Activated CD4-positive, CD25-positive, alpha-beta regulatory T cell treated with anti-CD3 and anti-CD28 coated beads, Interleukin-2, amount 50 U/mL, for 24 hours (primary cell): ENCODE results near the gene ZNG1C.
"Not testable (repeated sequence)": the region's sequence is repeated elsewhere in the genome, so short reads cannot be mapped to it uniquely, and the experiment has no call there.

ENCODE experiments used
- ATAC-seq, 2 donors: fragments of 150-1000 bp; cut with Tn5 transposase; one replicate each; pipeline ENCODE4 v1.10.0; 2021; ENCODE audit warnings: mild to moderate bottlenecking in 1 of 2, moderate library complexity in 1 of 2

The ZNG1C gene

DNA sequence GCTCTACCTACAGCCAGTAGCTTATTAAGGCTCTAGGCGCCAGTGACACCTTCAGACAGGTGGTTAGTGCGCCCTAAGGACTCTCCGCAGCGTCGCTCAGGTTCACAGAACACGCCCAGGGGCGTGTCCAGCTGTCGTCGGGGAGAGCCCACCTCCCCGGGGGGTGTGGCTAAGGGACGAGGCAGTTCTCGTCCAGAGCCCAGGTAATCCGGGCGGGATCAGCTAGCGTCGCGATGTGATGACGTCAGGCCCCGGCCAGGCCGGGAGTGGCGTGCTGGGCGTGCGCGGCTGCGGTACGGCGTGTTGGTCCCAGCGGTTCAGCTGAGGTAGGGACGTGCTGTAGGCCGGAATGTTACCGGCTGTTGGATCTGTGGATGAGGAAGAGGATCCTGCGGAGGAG lies at the start of gene ZNG1C:
Gene ZNG1C (plus strand): TSS at position 301 of the 400 bp plus-strand sequence. CDS start 49 bp downstream, at position 350.
- not testable (repeated sequence) for ATAC-seq

DNA sequence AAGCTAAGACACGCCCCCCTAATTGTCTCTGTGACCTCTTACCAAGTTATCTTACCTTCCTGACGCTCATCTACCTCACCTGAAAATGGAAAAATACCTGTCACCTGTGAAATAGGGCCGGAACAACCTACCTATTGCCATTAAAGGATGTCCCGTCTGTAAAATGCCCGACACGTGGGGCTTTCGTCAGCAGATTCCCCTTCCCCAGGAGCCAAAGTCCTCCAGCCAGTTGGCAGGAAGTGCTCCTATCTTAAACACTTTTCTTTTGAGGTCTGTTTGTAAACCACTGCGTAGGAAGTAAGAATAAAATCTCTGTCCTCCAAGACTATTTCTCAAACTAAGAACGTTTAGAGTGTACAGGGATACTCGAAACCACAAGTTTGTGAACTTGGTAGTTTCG lies 654 bp downstream of the ZNG1C start:
- ATAC-seq, result not testable (repeated sequence)

DNA sequence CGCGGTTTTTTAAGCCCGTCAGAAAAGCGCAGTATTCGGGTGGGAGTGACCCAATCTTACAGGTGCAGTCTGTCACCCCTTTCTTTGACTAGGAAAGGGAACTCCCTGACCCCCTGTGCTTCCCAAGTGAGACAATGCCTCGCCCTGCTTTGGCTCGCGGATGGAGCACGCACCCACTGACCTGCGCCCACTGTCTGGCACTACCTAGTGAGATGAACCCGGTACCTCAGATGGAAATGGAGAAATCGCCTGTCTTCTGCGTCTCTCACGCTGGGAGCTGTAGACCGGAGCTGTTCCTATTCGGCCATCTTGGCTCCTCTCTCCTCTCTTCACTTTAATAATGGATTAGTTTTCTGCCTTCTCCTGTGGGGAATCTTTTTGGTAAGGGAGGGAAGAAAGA lies 39.3 kb downstream of the ZNG1C start:
- not testable (repeated sequence) for ATAC-seq

DNA sequence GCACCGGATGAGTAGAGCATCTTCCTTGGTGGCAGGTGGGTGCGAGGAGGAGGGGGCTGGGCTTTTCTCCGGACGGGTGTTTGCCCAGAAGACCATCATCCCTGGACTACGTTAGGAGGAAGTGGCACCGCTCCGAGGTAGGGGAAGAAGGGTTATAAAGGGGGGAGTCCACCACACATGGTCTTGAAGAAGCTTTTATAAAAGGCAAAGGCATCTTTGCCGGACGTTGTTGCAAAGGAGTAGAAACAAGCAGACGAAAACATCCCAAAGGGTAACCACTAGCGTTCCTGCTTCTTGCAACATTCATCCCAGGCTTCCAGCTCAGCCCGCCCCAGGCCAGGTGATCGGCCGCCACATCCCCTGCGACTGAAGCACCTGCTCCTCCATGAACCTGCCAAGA lies 60.8 kb downstream of the ZNG1C start, which contains the start of gene FOXD4L3:
Gene FOXD4L3 (plus strand): TSS at position 301 of the 400 bp plus-strand sequence. CDS start 85 bp downstream, at position 386.
- ATAC-seq, result not testable (repeated sequence)

DNA sequence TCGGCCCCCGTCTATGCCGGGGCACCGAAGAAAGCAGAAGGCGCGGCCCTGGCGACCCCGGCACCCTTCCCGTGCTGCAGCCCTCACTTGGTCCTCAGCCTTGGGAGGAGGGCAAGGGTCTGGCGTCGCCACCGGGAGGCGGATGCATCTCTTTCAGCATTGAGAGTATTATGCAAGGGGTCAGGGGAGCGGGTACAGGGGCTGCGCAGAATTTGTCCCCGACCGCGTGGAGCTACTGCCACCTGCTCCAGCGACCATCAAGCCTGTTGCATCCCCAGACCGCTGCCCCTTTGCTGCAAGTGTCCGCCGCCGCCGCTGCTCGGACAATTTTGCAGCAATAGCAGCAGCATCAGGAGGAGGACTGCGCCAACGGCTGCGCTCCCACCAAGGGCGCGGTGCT lies 62.0 kb downstream of the ZNG1C start:
- not testable (repeated sequence) for ATAC-seq

DNA sequence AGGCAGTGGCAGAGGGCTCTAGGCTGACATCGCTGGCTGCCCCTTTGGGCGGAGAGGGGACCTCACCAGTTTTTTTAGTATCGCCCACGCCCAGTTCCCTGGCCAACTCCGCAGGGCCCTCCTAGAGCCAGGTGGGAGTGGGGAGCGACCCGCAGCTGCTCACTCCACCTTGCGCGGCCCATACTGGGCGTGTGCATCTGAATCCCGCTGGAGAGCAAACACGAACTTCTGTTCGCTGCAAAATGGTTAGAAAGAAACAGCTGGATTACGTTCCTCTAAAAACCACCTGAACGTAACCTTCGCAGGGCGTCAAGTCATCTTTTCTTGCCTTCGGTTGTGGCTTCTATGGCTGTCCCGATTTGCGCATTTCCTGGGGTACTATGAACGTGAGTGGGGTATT lies 62.4 kb downstream of the ZNG1C start:
- ATAC-seq, result not testable (repeated sequence)

DNA sequence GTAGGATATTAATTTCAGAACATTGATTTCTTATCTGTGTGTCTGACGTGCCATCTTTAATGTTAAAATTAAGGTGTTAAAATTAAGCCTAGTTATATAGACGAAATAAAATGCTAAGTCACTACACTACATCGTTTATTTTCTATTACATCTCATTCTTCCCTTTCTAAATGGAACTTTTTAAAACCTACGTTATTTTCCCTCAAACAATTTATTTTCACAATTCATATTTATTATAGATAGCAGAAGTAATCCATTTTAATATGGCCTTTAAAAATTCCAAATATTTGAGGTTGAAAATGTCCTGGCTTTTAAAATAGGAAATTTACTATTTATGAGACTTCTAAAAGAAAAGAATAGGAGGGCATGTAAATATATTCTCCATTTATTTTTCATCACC lies 63.0 kb downstream of the ZNG1C start:
- ATAC-seq, result not testable (repeated sequence)

DNA sequence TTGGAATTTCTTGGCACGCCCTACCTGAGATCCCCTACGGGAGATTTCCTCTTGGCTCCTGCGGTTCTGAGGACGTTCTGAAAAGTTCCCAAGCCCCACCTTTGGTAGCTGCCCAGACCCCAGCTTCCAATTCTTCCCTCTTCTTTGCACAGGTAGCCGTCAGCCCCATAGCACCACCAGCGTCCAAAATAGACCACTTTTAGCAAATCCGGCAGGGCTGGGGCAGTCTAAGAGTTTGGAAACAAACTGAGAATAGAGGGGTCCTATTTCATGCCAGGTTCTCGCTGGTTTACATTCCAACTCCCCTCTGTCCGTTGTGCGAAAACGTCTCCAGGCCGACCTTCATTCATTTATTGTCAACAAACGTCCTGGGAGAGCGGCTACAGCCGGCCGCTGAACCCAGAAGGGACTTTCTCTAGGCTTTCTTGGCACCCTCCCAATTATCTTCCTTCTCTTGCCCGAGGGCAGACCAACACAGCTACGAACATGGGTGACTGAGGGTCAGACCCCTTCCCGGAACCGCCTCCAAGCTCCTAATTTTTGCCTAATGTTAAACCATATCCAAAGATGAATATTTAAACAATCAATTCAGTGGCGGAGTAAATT lies 64.0 kb downstream of the ZNG1C start:
- not testable (repeated sequence) for ATAC-seq

DNA sequence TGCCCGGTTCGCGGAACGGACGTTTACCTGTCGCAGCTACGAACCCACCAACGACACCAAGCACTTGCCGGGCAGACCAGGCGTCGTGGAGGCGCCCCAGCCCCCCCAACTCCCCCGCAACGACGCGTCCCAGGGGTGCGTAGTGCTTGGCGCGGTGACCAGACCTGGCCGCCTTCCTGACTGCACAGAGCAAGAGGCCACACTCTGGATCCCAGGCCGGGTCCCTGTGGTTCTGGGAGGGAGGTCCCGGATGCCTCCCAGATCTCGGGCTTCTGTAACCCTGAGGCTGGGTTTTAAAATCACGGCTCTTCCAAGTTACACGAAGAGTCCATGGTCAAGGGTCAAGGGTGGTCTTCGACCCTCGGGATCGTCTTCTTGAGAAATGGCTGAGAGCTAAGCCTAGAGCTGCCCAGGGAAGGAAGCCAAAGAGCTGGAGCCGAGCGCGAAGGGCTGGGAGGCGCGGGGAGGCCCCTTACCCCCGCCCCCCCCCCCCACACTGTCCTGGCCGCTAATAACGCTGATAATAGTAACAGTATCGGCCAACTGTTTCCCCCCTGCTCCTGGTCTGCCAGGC lies 64.7 kb downstream of the ZNG1C start:
- ATAC-seq, result not testable (repeated sequence)

DNA sequence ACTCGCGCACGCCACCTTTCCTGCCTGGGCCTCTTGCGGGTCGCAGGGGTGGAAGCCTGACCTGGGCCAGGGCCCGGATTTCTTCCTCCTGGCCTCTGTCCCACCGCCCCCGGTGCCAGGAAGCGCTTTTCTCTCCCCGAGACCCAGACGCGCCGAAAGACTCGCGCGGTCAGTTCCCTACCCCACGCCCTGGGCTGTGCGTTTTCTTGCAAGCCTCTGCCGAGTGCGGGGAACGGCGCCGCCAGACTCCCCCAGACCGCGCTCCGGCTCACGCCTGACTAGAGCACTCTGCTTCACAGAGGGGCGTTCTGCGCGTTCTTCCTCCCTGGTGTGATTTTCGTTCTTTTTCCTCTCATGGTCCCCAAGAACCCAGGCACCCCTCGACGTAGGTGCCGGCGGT lies 65.3 kb downstream of the ZNG1C start:
- not testable (repeated sequence) for ATAC-seq

DNA sequence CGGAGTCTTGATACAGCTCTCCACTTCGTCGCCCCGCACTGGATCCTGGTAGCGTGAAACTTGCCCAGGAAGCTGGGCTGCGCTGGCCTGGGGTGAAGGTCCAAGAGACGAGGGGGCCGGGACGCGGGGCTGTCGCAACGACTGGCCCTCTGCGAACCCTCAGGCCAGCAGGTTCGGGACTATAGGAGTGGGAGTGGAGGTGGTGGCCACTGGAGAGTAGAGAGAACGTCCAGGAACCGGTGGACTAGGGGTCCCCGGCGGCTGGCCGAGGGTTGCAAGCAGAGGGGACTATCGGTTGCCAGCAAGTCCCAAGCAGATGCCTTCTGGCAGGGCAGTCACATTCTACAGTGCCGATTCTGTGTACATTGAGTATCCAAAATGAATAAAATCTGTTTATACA lies 65.9 kb downstream of the ZNG1C start:
- not testable (repeated sequence) for ATAC-seq

DNA sequence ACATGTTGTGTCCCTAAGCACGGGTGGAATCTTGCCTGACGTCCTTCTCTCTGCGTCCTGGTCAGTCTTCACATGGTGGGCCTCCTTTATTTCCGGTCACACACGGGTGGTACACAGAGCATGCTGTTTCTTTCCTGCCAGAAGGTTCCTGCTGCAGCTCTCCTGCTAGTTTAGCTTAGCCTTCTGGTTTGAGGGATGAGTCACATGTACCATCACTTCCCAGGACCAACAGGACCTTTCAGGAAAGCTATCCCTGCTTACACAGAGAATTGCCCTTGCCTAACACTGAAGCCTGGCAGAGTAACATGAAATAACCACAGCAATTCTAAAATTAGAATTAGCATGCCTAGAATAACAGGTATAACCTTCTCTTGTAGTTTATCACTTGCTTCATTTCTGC lies 69.4 kb downstream of the ZNG1C start:
- not testable (repeated sequence) for ATAC-seq

DNA sequence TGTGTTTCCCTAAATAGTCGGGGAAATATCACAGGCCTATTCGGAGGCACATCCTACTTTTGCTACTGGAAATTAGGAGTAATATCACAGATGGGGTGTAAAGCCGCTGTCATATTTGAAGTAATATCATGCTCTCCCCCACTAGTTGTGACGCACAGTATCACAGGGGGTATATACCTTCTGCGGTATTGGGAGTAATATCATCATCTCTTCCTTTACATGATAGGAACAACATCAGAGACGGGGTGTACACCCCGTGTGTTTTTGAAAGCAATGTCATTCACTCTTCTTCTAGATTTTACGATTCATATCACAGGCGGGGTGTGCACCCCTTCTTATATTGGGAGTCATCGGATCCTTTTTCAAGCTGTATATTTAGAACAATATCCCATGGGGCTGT lies 76.4 kb downstream of the ZNG1C start:
- peak in 1 of 2 donors; percentile 21 for ATAC-seq

DNA sequence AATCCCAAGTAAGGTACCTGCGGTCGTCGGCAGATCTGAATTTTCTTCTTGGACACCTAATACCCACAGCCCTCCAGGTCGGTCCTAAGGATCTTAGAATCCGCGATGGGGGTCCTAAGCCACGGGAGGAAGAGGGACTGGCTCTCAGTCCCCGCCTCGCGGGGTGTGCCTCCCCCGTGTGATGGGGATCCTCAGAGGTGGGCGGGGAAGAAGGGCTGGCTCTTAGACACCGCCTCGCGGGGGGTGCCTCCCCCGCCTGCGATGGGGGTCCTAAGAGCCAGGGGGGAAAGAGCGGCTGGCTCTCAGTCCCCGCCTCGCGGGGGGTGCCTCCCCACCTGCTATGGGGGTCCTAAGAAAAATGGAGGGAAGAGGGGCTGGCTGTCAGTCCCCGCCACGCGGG lies 82.0 kb downstream of the ZNG1C start:
- ATAC-seq, result not testable (repeated sequence)

DNA sequence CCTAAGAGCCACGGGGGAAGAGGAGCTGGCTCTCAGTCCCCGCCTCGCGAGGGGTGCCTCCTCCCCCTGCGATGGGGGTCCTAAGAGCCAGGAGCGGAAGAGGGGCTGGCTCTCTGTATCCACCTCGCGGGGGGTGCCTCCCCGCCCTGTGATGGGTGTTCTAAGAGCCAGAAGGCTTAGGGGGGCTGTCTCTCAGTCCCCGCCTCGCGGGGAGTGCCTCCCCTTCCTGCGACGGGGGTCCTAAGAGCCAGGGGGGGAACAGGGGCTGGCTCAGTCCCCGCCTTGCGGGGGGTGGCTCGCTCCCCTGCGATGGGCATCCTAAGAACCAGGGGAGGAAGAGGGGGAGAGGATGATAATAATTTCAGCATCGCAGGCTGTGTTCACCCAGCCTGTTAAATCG lies 82.7 kb downstream of the ZNG1C start:
- ATAC-seq, result not testable (repeated sequence)

DNA sequence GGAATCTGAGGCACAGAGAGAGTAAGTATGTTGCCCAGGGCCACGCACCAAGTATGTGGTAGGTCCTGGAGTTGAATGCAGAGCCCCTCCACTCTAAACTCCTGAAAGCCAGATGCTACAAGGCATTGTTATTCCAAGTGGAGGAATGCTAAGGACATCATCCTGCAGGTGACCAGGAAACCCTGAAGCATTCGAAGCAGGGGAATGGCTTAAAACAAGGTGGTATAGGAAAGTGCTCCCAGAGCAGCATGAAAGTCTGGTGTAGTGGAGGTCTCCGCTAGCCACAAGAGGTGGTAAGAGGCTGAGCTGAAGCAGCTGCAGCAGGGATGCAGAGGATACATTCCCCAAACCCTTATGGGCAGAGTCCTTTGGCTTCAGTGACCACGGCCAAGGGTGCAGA lies 87.3 kb downstream of the ZNG1C start:
- not testable (repeated sequence) for ATAC-seq

DNA sequence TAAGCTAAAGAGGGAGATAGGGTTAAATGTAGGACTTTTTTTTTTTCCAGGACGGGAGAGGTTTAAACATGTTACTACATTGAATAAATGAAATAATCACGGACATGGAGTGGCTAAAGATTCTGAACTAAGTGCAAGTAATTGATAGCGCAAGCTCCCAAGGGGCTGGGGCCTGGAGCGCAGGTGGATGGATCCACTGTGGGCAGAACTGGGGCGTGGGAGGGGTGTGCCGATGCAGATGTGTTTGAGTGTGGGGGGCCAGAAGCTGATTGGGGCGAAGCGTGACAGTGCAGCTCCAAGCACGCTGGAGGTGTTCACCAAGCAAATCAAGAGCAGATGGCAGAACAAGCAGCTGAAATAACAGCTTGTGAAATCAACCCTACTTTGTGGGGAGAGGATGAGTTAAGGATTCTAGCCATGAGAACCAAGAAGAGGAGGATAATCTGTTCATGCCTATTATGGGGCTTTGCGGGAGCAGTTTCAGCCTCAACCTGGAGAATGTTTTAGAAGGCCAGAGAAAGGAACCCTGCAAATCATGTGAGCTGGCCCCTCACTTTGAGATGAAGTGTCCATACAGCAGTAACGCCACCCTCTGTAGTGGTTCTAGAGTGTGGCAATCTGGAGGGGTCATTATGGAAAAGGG lies 88.9 kb downstream of the ZNG1C start:
- ATAC-seq, result not testable (repeated sequence)

DNA sequence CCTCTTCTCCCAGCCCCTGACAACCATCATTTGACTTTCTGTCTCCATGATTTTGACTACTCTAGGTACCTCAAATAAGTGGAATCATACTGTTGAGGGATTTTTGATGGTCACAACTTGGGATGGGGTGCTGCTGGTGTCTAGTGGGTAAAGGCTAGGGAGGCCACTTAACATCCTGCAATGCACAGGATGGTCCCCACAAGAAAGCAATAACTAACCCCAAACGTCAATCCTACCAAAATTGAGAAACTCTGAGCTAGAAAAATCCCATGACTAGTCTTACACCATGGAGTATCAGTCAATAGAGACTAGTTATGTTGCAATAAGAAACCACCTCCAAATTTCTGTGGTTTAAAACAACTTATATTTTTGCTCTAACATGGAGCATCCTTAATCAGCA lies 90.3 kb downstream of the ZNG1C start:
- ATAC-seq, result not testable (repeated sequence)

DNA sequence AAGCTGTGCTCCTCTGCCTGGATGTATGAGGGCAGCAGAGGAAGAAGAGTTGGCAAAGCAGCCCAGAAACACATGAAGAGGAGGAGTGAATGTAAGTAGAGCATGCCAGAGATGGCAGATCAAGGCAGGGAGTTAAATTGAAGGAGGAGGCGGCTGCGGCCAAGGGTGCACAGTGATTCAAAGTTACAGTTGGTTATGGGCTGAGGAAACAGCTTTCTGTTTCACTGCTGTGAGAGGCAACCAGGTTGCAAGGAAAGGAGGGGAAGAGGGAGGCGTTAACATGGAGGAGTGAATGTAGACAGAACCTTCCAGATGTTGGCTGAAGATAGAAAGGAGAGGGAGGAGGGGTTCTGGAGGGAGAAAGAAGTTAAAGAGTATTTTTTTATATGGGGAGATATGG lies 94.2 kb downstream of the ZNG1C start:
- ATAC-seq, result not testable (repeated sequence)

DNA sequence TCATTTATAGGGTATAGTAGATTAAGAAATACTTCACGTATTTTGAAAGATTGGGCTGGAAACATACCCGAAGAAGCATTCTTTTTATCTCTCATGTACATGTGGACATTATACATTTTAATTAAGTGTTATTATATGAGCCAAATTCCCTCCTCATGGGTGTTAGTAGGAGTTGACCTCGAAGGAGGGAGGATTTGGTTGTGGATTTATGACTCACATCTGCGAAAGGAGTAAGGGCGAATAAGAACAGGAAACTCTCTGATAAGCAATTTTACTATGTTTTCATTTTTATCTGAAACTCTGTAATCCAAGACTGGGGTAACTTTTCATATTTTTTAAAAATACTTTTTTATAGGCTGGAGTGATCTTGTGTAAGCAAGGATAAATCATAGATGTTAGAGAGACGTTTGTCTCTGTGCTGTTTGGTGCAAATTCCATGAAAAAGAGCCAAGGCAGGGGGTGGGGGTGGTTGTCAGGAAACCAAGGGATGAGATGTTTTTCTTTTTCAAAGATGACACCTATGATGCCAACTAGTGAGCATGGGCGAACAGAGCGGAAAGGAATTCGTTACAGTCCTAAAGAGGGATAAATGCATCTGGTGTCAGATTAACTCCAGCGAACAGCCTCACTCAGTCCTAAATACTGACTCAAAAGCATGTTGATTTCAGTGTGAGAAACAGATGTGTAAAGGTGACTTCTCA lies 95.0 kb downstream of the ZNG1C start:
- not testable (repeated sequence) for ATAC-seq

DNA sequence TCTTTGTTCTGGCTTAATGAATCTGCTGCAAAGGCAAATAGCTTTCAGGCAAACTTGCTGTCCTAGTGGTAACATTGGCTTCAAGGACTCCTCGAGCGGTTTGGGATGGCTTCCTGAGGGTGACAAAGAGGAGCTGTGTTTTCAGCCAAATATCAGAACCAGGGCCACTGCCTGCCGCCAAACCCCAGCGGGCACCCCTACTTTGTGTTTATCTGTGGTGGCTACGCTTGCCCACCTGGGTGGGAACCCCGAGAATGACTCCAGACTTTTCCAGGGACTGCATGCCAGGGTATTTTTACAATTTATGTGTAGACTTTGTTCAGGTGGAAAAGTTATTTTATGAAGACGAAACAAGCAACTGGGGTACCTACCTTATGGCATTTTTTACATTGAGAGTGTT lies 96.2 kb downstream of the ZNG1C start:
- ATAC-seq, result not testable (repeated sequence)

DNA sequence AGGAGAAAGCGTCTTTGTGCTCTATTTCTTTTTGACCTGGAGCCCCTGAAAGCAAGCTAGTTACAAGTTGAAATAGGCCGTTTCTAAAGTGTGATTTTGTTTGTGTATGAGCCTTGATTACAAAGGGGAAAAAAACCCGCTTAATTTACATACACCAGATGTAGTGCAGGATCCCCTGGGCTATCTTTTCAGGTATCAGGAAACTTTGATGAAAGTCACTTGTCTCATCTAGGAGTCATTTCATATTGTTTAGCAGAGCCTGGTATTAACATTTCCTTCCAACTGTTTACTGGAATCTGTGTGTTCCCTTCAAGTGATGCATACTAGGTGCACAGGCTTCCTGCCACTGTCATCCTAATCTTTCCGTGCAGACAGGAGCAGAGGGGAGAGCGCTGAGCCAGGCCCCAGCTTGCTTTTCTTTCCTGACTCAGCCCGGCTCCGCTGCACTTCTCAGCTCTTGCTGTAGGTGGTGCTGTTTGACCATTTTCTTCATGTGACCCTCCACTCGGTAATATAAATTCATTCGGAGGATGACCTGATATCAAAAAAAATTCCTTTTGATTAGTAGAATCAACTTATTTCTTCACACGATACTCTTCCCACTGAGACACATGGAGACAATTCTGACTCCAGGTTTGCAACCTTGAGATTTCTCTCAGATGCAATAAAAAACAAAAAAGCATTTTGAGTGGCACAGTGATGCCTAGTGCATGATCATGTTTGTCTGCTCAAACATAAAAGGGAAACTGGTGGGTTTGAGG lies 100.7 kb downstream of the ZNG1C start:
- peak; percentile 48 to 70 for ATAC-seq

DNA sequence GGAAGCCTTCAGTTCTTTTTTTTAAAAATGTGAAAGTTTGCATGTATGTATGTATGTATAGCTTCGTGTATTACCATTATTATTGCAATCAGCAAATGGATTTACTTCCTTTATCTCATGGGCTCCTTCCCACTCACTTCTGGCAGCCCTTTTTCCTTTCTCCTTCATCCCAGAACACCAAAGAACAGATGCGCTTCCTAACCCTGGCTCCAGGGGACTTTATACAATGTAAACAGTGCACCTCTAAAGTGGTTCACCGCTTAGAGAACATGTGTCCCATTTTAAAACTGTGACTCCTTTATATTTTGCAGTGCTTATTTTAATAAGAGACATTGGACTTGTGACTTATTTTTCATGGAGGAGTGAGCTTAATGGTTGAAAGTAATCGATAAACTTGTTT lies 101.5 kb downstream of the ZNG1C start:
- not testable (repeated sequence) for ATAC-seq
